Smooth muscle cell (in vitro differentiated cells): ENCODE measurements around the gene AURKB. TPM values are rescaled to one million over a fixed set of nuclear protein-coding genes. Genes with fewer than 3 reads are reported as not detected.
"Not testable (repeated sequence)": the region's sequence is repeated elsewhere in the genome, so short reads cannot be mapped to it uniquely, and the experiment has no call there.

Source experiments
- DNase-seq: peaks from one replicate; lab custom pipeline; 2025; ENCODE audit not compliant: unreplicated experiment; lab: John Stamatoyannopoulos, UW
- H2AFZ ChIP-seq: fragments of 200-600 bp; sonication (generic); 2 replicates; pipeline ENCODE4 v1.6.0; 2016; ENCODE audit warnings: antibody characterized with exemption, low read depth, mild to moderate bottlenecking
- H3F3A ChIP-seq: fragments of 200-600 bp; sonication (generic); 2 replicates; pipeline ENCODE4 v1.6.0; 2017; ENCODE audit warnings: antibody characterized with exemption, low read depth
- H3K27ac ChIP-seq: fragments of 200-600 bp; sonication (generic); 2 replicates; pipeline ENCODE4 v1.5.1; 2016; ENCODE audit warnings: low read depth, mild to moderate bottlenecking
- H3K27me3 ChIP-seq: fragments of 200-600 bp; sonication (generic); 2 replicates; pipeline ENCODE4 v1.6.1; 2016; ENCODE audit warnings: low read depth, mild to moderate bottlenecking
- H3K36me3 ChIP-seq: fragments of 200-600 bp; sonication (generic); 2 replicates; pipeline ENCODE4 v1.5.1; 2016; ENCODE audit warnings: low read depth
- H3K4me1 ChIP-seq: fragments of 200-600 bp; sonication (generic); 2 replicates; pipeline ENCODE4 v1.5.1; 2016; ENCODE audit warnings: low read depth
- H3K4me2 ChIP-seq: fragments of 200-600 bp; sonication (generic); 2 replicates; pipeline ENCODE4 v1.6.0; 2016; ENCODE audit warnings: mild to moderate bottlenecking
- H3K4me3 ChIP-seq: fragments of 200-600 bp; sonication (generic); 2 replicates; pipeline ENCODE4 v1.5.1; 2016; ENCODE audit warnings: mild to moderate bottlenecking
- H3K79me2 ChIP-seq: fragments of 200-600 bp; sonication (generic); 2 replicates; pipeline ENCODE4 v1.6.0; 2016; ENCODE audit warnings: low read depth, mild to moderate bottlenecking
- H3K9ac ChIP-seq: fragments of 200-600 bp; sonication (generic); 2 replicates; pipeline ENCODE4 v1.6.0; 2016; ENCODE audit warnings: low read depth
- H3K9me3 ChIP-seq: fragments of 200-600 bp; sonication (generic); replicated peaks from 2 replicates; pipeline ENCODE4 v1.5.1; 2016; ENCODE audit warnings: low read depth
- H4K20me1 ChIP-seq: fragments of 200-600 bp; sonication (generic); 2 replicates; pipeline ENCODE4 v1.6.0; 2016; ENCODE audit warnings: low read depth
- WGBS: methylation state at CpG from one replicate; pipeline ENCODE4 v1.1.7; 2016; ENCODE audit warnings: low lambda C conversion rate; 5-methylcytosine and 5-hydroxymethylcytosine counted together
- polyA plus RNA-seq: library from polyadenylated mRNA; unstranded; fragments of >200 nt; fragmentation: Nextera tagmentation; extraction: Ambion mirVana; gene quantifications from 2 replicates; pipeline ENCODE4 v1.2.1, GENCODE V29; 2016
- total RNA-seq: library from RNA; depleted of rRNA; stranded (reverse); fragments of >200 nt; gene quantifications from 2 replicates; pipeline ENCODE4 v1.2.3, GENCODE V29; 2014
- TF ChIP-seq, protein P1 (sequence below): fragments of 200-600 bp; sonication (generic); IDR thresholded peaks from 2 replicates; pipeline ENCODE4 v1.5.1; 2017; ENCODE audit warnings: borderline replicate concordance, mild to moderate bottlenecking, antibody characterized with exemption; ENCODE audit not compliant: insufficient read depth, poor library complexity, severe bottlenecking

The AURKB gene
- total and polyA plus RNA-seq, 2 experiments from 2014 or later: 16.6 to 33.5 TPM

DNA sequence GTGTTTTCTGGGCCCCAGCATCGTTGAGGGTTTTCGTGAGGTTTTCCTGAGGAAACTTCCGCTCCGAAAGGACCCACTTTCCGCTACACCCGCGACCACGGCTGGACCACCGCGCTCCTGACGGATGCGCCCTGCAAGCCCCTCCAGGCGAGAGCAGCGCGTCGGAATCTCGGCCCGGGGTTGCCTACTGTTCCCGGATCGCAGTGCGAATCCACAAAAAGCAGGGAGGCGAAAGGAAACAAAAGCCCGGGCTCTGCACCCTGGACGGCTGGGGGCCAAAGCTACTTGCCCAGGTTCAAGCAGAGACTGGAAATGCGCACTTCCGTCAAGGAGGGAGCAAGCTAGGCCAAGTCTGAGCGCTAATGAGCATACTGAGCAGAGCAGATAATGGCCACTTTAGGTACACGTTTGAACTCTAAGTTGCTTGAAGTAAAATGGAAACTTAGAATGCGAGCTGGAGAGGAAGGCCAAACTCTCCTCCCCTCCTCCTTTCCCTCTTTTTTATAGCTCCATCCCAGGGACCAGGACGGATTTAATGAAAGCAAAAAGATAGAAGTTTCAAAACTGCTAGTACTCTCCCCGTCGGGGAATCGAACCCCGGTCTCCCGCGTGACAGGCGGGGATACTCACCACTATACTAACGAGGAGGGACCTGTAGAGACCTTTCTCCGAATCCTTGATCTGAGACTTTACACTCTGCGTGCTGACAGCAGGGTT lies 11.4 kb upstream of the AURKB start:
- Histone ChIP-seq H3K9me3 (no peaks in the 10 kb centered on the region), H3F3A (peaks cover 16% of the 10 kb centered on the region)
- under 1% methylated on average over 40 of the region's 40 CpGs for WGBS

DNA sequence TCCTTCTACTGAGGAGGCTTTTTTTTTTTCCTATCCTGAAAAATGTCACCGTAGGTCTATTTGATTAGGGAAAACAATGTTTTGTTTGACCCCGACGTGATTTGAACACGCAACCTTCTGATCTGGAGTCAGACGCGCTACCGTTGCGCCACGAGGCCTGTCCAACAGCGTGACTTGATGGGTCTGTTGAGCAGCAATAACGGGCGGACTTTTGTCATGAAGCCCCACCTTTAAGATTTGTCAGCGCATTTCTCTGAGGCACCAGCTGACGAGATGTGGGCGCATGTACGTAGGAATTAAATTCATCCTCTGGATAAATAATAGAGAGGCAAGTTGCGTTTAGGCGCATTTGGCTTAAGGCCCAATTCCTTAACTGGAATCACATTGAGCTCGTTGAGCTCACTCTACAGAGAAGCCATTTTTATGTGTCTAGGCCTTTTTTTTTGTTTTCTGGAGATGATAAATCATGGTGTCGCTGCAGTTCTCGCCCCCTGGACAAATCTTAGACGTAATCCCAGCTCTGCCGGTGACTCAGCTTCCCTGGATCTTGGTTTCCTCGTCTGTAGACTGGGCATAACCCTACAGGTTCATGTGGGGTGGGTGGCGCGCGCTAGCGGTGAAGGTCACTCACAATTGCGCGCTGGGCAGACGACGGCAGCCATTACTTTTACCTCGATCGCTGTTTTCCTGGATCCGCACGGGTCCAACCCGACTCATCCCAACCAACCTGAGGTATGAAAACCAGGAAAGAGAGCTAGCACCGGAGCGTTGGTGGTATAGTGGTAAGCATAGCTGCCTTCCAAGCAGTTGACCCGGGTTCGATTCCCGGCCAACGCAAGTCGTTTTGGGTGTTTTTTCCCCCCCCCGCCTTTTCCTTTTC lies 10.6 kb upstream of the AURKB start:
- Histone ChIP-seq H3K4me1 (peaks cover 4% of the 10 kb centered on the region), H3K4me2 (peak overlapping the region; percentile 95), H3F3A (peaks cover 16% of the 10 kb centered on the region), H3K9ac (peak overlapping the region; percentile 64), H3K4me3 (peak overlapping the region; percentile 62), H2AFZ (peak overlapping the region; percentile 80), H4K20me1 (no peaks in the 10 kb centered on the region), H3K36me3 (no peaks in the 10 kb centered on the region), H3K27ac (peak overlapping the region; percentile 90), H3K9me3 (no peaks in the 10 kb centered on the region), H3K27me3 (no peaks in the 10 kb centered on the region), H3K79me2 (no peaks in the 10 kb centered on the region)
- WGBS: 1% methylated on average over 45 of the region's 45 CpGs
- TF ChIP-seq, protein P1, sequence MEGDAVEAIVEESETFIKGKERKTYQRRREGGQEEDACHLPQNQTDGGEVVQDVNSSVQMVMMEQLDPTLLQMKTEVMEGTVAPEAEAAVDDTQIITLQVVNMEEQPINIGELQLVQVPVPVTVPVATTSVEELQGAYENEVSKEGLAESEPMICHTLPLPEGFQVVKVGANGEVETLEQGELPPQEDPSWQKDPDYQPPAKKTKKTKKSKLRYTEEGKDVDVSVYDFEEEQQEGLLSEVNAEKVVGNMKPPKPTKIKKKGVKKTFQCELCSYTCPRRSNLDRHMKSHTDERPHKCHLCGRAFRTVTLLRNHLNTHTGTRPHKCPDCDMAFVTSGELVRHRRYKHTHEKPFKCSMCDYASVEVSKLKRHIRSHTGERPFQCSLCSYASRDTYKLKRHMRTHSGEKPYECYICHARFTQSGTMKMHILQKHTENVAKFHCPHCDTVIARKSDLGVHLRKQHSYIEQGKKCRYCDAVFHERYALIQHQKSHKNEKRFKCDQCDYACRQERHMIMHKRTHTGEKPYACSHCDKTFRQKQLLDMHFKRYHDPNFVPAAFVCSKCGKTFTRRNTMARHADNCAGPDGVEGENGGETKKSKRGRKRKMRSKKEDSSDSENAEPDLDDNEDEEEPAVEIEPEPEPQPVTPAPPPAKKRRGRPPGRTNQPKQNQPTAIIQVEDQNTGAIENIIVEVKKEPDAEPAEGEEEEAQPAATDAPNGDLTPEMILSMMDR: no peak
- DNase-seq: peak; percentile 85

More for the DNA sequence above, 11.4 kb upstream of the AURKB start:
- peak; percentile 85 for DNase-seq
- Histone ChIP-seq H3K9ac (peak overlapping the region; percentile 64), H2AFZ (peak overlapping the region; percentile 80), H3K27me3 (no peaks in the 10 kb centered on the region), H3K4me1 (peaks cover 4% of the 10 kb centered on the region), H3K27ac (peak overlapping the region; percentile 90), H3K36me3 (no peaks in the 10 kb centered on the region), H3K4me3 (peak overlapping the region; percentile 62), H3K4me2 (peak overlapping the region; percentile 95), H3K79me2 (no peaks in the 10 kb centered on the region), H4K20me1 (no peaks in the 10 kb centered on the region)
- TF ChIP-seq, protein P1: no peak

DNA sequence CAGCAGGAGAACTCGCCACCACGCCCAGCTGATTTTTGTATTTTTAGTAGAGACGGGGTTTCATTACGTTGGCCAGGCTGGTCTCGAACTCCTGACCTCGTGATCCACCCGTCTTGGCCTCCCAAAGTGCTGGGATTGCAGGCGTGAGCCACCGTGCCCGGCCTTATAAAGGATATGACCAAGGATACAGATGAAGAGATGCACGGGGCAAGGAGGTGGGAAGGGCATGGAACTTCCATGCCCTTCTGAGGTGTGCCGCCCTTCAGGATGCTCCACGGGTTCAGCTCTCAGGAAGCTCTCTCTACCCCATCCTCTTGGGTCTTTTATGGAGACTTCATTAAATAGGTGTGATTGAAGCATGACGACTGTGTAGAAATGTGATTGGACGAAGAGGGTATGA lies 3.6 kb upstream of the AURKB start:
- H3K27me3 ChIP-seq, H3K27ac ChIP-seq, H3K79me2 ChIP-seq, H3K4me1 ChIP-seq, H4K20me1 ChIP-seq, DNase-seq, H3F3A ChIP-seq, H3K36me3 ChIP-seq, H3K4me2 ChIP-seq, H3K9me3 ChIP-seq, H3K4me3 ChIP-seq, H2AFZ ChIP-seq, H3K9ac ChIP-seq: not testable (repeated sequence)
- WGBS: 90% methylated on average over 15 of the region's 15 CpGs

DNA sequence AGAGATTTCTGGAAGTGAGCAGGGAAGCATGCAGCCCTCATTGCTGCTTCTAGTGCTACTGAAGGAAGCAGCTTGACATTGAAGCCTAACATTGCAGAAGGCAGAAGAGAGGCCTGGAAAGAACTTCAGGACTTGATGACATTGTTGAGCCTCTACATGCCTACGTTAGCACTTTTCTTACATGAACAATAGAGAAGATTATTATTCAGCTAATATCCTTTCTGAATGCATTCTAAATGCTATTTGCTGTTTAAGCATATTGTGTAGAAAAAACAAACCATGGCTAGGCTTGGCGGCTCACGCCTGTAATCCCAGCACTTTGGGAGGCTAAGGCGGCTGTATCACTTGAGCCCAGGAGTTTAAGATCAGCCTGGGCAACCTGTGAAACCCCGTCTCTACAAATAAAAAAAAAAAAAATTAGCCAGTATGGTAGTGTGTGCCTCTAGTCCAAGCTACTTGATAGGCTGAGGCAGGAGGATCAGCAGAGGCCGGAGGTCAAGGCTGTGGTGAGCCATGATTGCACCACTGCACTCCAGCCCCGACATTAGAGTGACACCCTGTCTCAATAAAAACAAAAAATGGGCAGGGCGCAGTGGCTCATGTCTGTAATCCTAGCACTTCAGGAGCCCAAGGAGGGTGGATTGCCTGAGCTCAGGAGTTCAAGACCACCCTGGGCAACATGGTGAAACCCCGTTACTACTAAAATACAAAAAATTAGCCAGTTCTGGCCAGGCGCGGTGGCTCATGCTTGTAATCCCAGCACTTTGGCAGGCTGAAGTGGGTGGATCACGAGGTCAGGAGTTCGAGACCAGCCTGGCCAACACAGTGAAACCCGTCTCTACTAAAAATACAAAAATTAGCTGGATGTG lies 2.2 kb upstream of the AURKB start:
- DNase-seq: no peak
- WGBS: 88% methylated on average over 14 of the region's 14 CpGs
- TF ChIP-seq, protein P1: no peak

More for the DNA sequence above, 2.2 kb upstream of the AURKB start:
- Histone ChIP-seq H3K4me3 (no peak overlapping the region), H4K20me1 (no peaks in the 10 kb centered on the region), H3K79me2 (peaks cover 22% of the 10 kb centered on the region), H2AFZ (no peak overlapping the region), H3K4me1 (peaks cover 8% of the 10 kb centered on the region), H3F3A (no peaks in the 10 kb centered on the region), H3K27ac (no peak overlapping the region), H3K9me3 (no peaks in the 10 kb centered on the region), H3K4me2 (no peak overlapping the region), H3K36me3 (no peaks in the 10 kb centered on the region), H3K27me3 (no peaks in the 10 kb centered on the region), H3K9ac (no peak overlapping the region)
